CD14-positive monocyte (primary cell): ENCODE results near the gene KRT24. TPM values are rescaled to one million over a fixed set of nuclear protein-coding genes. Genes with fewer than 3 reads are reported as not detected.

Experiments
- DNase-seq, 3 donors: peaks; one replicate each; pipeline ENCODE4 v3.0.0-alpha.2; 2011 to 2022
- H2AFZ ChIP-seq: 2 replicates; pipeline ENCODE4 v1.6.0; 2012; ENCODE audit warnings: mild to moderate bottlenecking, low read depth, low read length, inconsistent platforms; ENCODE audit not compliant: insufficient read depth, poor library complexity, severe bottlenecking
- H3K27ac ChIP-seq, 2 donors: 1 replicate in 1 of 2; 2 replicates in 1 of 2; pipeline ENCODE4 v1.5.1; 2012 to 2013; ENCODE audit warnings: low read length in 2 of 2, control low read depth in 1 of 2, inconsistent platforms in 1 of 2, low read depth in 1 of 2, mild to moderate bottlenecking in 1 of 2
- H3K27me3 ChIP-seq, 2 donors: one replicate each; pipeline versions ENCODE4 v1.6.0 to v1.6.1; 2011 to 2013; ENCODE audit warnings: low read length in 2 of 2; ENCODE audit not compliant: control insufficient read depth in 2 of 2, insufficient read depth in 2 of 2
- H3K36me3 ChIP-seq, 2 donors: replicated peaks in 1 of 2; 1 replicate in 1 of 2; 2 replicates in 1 of 2; pipeline versions ENCODE4 v1.5.1 to v1.6.1; 2012 to 2013; ENCODE audit warnings: low read length in 2 of 2, control low read depth in 1 of 2, inconsistent platforms in 1 of 2, mild to moderate bottlenecking in 1 of 2; ENCODE audit not compliant: insufficient read depth in 2 of 2, control insufficient read depth in 1 of 2
- H3K4me1 ChIP-seq, 2 donors: 1 replicate in 1 of 2; 2 replicates in 1 of 2; pipeline versions ENCODE4 v1.5.1 to v1.6.1; 2012 to 2013; ENCODE audit warnings: low read length in 2 of 2, control low read depth in 1 of 2, inconsistent platforms in 1 of 2, mild to moderate bottlenecking in 1 of 2, moderate library complexity in 1 of 2; ENCODE audit not compliant: insufficient read depth in 2 of 2, control insufficient read depth in 1 of 2
- H3K4me2 ChIP-seq: replicated peaks from 2 replicates; pipeline ENCODE3; 2012; ENCODE audit warnings: low read length, moderate library complexity, mild to moderate bottlenecking; ENCODE audit not compliant: poor library complexity, severe bottlenecking; ENCODE audit errors: extremely low read depth
- H3K4me3 ChIP-seq, 3 experiments: fragments of 200-600 bp in 1 of 3; sonication (generic) in 1 of 3; replicated peaks in 1 of 3; 1 replicate in 2 of 3; 2 replicates in 1 of 3; pipeline ENCODE4 v1.5.1; 2011 to 2013; ENCODE audit warnings: low read length in 3 of 3, mild to moderate bottlenecking in 3 of 3, control low read depth in 2 of 3, low read depth in 2 of 3, inconsistent platforms in 1 of 3, moderate library complexity in 1 of 3
- H3K79me2 ChIP-seq: 2 replicates; pipeline ENCODE4 v1.6.0; 2012; ENCODE audit warnings: mild to moderate bottlenecking, control low read depth, inconsistent platforms, low read length, moderate library complexity; ENCODE audit not compliant: insufficient read depth
- H3K9ac ChIP-seq: 2 replicates; pipeline ENCODE4 v1.6.0; 2017; ENCODE audit warnings: low read length, mild to moderate bottlenecking; ENCODE audit not compliant: insufficient read depth, poor library complexity, severe bottlenecking
- H3K9me3 ChIP-seq, 2 donors: replicated peaks in 1 of 2; 1 replicate in 1 of 2; 2 replicates in 1 of 2; pipeline versions ENCODE4 v1.5.1 to v1.6.1; 2012 to 2013; ENCODE audit warnings: low read length in 2 of 2, control low read depth in 1 of 2; ENCODE audit not compliant: control insufficient read depth in 1 of 2, insufficient read depth in 1 of 2
- H4K20me1 ChIP-seq: 2 replicates; pipeline ENCODE4 v1.6.0; 2012; ENCODE audit warnings: mild to moderate bottlenecking, low read length, control low read depth, moderate library complexity; ENCODE audit not compliant: insufficient read depth
- H3K27ac Mint-ChIP-seq, 7 donors: one replicate each; pipeline ENCODE4 v1.8.0; 2020; ENCODE audit warnings: mild to moderate bottlenecking in 7 of 7, mixed read lengths in 7 of 7, moderate library complexity in 6 of 7, inconsistent platforms in 2 of 7
- H3K27me3 Mint-ChIP-seq, 3 donors: one replicate each; pipeline ENCODE4 v1.8.0; 2021 to 2022; ENCODE audit warnings: low read depth in 3 of 3, mild to moderate bottlenecking in 3 of 3, mixed read lengths in 3 of 3, moderate library complexity in 3 of 3, inconsistent platforms in 1 of 3
- H3K36me3 Mint-ChIP-seq, 2 donors: one replicate each; pipeline ENCODE4 v1.8.0; 2020; ENCODE audit warnings: mixed read lengths in 2 of 2, inconsistent platforms in 1 of 2, mild to moderate bottlenecking in 1 of 2
- H3K4me1 Mint-ChIP-seq: one replicate; pipeline ENCODE4 v1.8.0; 2020; ENCODE audit warnings: mild to moderate bottlenecking, mixed read lengths
- H3K4me3 Mint-ChIP-seq, 2 donors: one replicate each; pipeline ENCODE4 v1.8.0; 2020; ENCODE audit warnings: mild to moderate bottlenecking in 2 of 2, mixed read lengths in 2 of 2, moderate library complexity in 1 of 2
- H3K9me3 Mint-ChIP-seq, 7 donors: one replicate each; pipeline ENCODE4 v1.8.0; 2020 to 2022; ENCODE audit warnings: mixed read lengths in 7 of 7, mild to moderate bottlenecking in 6 of 7, moderate library complexity in 6 of 7, inconsistent platforms in 2 of 7
- WGBS: methylation state at CpG from one replicate; pipeline ENCODE4 v1.1.5; 2013; ENCODE audit warnings: missing lambda C conversion rate; ENCODE audit not compliant: insufficient coverage; 5-methylcytosine and 5-hydroxymethylcytosine counted together
- intact Hi-C, 2 donors: fragments of 100-400 bp; cut with micrococcal nuclease; formaldehyde crosslinking; loops; one replicate each; pipeline versions ENCODE4 v1.15.0 to v1.15.1; 2023
- polyA plus RNA-seq, 3 donors: library from polyadenylated mRNA; depleted of rRNA in 1 of 3; unstranded in 2 of 3; stranded (reverse) in 1 of 3; fragments of 300-500 nt in 2 of 3; fragments of >200 nt in 1 of 3; fragmentation: Illumina TruSeq in 2 of 3; gene quantifications; 1 replicate in 2 of 3; 2 replicates in 1 of 3; pipeline ENCODE4 v1.2.3, GENCODE V29; 2012 to 2021
- TF ChIP-seq, protein P1 (sequence below): fragments of 200-600 bp; IDR thresholded peaks from one replicate; pipeline ENCODE4 v1.8.0; 2022; ENCODE audit warnings: antibody characterized with exemption, mild to moderate bottlenecking

The KRT24 gene
- polyA plus RNA-seq, 3 donors = not detected

DNA sequence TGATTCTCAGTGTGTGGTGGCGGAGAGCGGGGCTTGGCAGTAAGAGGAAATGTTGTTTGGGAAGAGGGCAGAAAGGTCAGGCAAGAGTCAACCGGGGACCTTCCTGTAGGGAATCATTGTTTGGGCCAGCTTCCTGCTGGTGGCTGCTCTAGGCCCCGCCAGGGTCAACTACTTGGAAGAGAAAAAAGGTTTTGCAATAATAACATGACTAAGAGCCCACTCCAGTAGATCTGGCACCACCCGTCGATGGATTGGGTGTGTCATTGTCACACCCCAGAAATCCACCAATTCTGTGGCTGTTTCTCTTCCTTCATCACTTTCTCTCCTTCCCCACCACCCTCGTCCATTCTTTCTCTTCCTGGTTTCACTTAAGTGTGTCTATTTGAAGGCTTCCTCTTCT is 4.2 kb upstream of the KRT24 start:
- H3K9ac ChIP-seq = no peak overlapping the region
- peaks cover 17 to 30% (median 26%) of the 10 kb centered on the region in 3 donors for H3K27me3 Mint-ChIP-seq
- intact Hi-C loops = no loop called here
- peaks cover 11% of the 10 kb centered on the region for H3K4me1 Mint-ChIP-seq
- DNase-seq = peak in 1 of 3 donors; percentile 23
- peaks cover 3 to 13% (median 8%) of the 10 kb centered on the region in 7 donors for H3K9me3 Mint-ChIP-seq
- H3K4me1 ChIP-seq = peaks cover 5 to 11% of the 10 kb centered on the region in 2 donors
- no peak overlapping the region for H3K4me3 Mint-ChIP-seq
- WGBS = 43% methylated on average over 5 of the region's 7 CpGs
- no peak overlapping the region for H3K27ac ChIP-seq
- no peaks in the 10 kb centered on the region for H3K9me3 ChIP-seq
- H3K4me2 ChIP-seq = no peak overlapping the region
- H3K79me2 ChIP-seq = no peaks in the 10 kb centered on the region
- no peaks in the 10 kb centered on the region for H3K36me3 ChIP-seq
- H3K27ac Mint-ChIP-seq = peak overlapping the region in 1 of 7 donors; percentile 9
- TF ChIP-seq, protein P1, sequence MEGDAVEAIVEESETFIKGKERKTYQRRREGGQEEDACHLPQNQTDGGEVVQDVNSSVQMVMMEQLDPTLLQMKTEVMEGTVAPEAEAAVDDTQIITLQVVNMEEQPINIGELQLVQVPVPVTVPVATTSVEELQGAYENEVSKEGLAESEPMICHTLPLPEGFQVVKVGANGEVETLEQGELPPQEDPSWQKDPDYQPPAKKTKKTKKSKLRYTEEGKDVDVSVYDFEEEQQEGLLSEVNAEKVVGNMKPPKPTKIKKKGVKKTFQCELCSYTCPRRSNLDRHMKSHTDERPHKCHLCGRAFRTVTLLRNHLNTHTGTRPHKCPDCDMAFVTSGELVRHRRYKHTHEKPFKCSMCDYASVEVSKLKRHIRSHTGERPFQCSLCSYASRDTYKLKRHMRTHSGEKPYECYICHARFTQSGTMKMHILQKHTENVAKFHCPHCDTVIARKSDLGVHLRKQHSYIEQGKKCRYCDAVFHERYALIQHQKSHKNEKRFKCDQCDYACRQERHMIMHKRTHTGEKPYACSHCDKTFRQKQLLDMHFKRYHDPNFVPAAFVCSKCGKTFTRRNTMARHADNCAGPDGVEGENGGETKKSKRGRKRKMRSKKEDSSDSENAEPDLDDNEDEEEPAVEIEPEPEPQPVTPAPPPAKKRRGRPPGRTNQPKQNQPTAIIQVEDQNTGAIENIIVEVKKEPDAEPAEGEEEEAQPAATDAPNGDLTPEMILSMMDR = no peak
- no peak overlapping the region for H2AFZ ChIP-seq
- no peak overlapping the region for H3K4me3 ChIP-seq
- no peaks in the 10 kb centered on the region for H3K36me3 Mint-ChIP-seq
- peaks cover 0 to 10% of the 10 kb centered on the region in 2 donors for H3K27me3 ChIP-seq
- H4K20me1 ChIP-seq = no peaks in the 10 kb centered on the region

DNA sequence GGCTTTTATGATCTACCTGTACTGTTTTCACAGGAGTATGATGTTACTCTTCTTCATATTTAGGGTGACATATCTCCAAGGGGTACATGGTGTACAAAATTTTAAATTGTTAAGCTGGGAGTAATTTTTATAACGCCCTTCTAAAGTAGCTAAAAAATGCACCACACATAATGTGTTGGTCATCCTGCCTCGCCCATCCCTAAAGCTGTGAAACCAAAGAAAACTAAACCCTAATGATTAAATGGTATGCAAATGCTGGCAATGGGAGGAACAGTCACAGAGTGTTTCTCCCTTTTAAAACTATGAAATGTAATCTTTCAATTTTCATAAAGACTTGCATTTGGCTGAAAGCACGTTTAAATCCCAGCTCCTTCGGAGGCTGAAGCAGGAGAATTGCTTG is 2.0 kb upstream of the KRT24 start:
- H3K4me3 Mint-ChIP-seq = no peak overlapping the region
- H3K27ac Mint-ChIP-seq = no peak overlapping the region
- H3K9me3 Mint-ChIP-seq = peaks cover 3 to 12% (median 8%) of the 10 kb centered on the region in 7 donors
- Histone ChIP-seq H3K36me3 (no peaks in the 10 kb centered on the region), H3K9me3 (no peaks in the 10 kb centered on the region), H3K27me3 (peaks cover 0 to 10% of the 10 kb centered on the region in 2 donors), H3K79me2 (no peaks in the 10 kb centered on the region), H3K27ac (no peak overlapping the region), H3K9ac (no peak overlapping the region), H3K4me1 (peaks cover 5 to 11% of the 10 kb centered on the region in 2 donors), H4K20me1 (no peaks in the 10 kb centered on the region), H2AFZ (no peak overlapping the region), H3K4me3 (no peak overlapping the region), H3K4me2 (no peak overlapping the region)
- no peaks in the 10 kb centered on the region for H3K36me3 Mint-ChIP-seq
- intact Hi-C loops = no loop called here
- no CpG with 5 or more reads among the region's 4 CpGs for WGBS
- peaks cover 11% of the 10 kb centered on the region for H3K4me1 Mint-ChIP-seq
- DNase-seq = no peak
- H3K27me3 Mint-ChIP-seq = peaks cover 25 to 31% (median 27%) of the 10 kb centered on the region in 3 donors
- TF ChIP-seq, protein P1 = no peak
